Measurements from ENCODE around the gene BAIAP2. TPM values are rescaled to one million over a fixed set of nuclear protein-coding genes. Genes with fewer than 3 reads are reported as not detected.
"Not testable (repeated sequence)": the region's sequence is repeated elsewhere in the genome, so short reads cannot be mapped to it uniquely, and the experiment has no call there.

BAIAP2 gene
- total RNA-seq, 2 donors from 2014 or later, result 18.2 to 30.5 TPM

GRCh38 chr17:81070541-81071246, 35.7 kb downstream of the BAIAP2 start:
- intact Hi-C loops (cut with DNase I), result no loop called here

GRCh38 chr17:81071761-81072741, 37.1 kb downstream of the BAIAP2 start:
- DNase-seq (ENCODE audit: low spot score), result no peak
- intact Hi-C loops (cut with DNase I), result no loop called here

More at GRCh38 chr17:81070541-81071246, 35.7 kb downstream of the BAIAP2 start:
- no peak for DNase-seq (ENCODE audit: low spot score)

DNA sequence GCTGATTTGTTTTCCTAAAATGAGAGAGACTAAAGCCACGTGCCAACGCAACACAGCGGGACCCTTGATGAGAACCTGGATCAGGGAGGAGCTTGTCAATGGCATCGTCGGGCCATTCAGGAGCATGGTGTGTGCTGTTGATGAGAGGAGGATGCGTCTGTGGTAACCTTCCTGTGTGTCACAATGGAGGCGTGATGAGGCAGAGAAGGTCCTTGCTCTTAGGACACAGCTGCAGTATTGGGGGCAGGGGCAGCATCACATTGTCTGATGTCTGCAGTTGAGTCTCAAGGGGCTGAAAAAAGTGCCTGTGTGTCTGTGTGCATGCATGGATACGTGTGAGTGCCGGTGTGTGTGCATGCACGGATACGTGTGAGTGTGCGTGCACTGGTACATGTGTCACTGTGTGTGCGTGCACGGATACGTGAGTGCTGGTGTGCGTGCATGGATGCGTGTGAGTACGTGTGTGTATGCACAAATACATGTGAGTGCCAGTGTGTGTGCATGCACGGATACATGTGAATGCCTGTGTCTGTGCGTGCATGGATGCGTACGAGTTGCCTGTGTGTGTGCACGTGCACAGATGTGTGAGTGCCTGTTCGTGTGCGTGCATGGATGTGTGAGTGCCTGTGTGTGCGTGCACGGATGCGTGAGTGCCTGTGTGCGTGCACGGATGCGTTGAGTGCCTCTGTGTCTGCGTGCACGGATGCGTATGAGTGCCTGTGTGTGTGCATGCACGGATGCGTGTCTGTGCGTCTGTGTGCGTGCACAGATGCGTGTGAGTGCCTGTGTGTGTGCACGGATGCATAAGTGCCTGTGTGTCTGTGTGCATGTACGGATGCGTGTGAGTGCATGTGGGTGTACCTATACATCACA, 39.3 kb downstream of the BAIAP2 start:
- intact Hi-C loops (cut with DNase I), result no loop called here
- DNase-seq (ENCODE audit: low spot score), result no peak

- DNase-seq (ENCODE audit: low spot score), result no peak
- intact Hi-C loops (cut with DNase I), result no loop called here
Measured at GRCh38 chr17:81074875-81075274, 39.9 kb downstream of the BAIAP2 start.

DNA sequence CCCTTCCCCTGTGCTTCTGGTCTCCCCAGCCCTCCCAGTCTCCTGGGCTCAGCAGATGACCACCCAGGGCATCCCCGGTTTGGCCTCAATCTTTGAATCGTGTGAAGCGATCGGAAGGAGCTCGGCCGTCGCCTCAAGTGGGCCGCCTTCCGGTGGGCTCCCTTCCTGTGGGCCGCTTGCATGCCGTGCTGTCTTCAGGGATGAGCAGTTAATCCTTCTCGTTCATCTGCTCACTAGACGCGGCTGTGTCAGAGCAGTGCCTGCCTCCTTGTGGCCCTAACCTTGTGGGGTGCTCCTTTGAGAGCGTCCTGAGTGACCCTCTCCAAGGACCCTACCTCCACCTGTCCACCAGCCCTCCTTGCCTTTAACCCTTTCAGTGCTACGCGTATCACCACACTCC, 40.4 kb downstream of the BAIAP2 start:
- intact Hi-C loops (cut with DNase I), result no loop called here
- DNase-seq (ENCODE audit: low spot score), result no peak

DNA sequence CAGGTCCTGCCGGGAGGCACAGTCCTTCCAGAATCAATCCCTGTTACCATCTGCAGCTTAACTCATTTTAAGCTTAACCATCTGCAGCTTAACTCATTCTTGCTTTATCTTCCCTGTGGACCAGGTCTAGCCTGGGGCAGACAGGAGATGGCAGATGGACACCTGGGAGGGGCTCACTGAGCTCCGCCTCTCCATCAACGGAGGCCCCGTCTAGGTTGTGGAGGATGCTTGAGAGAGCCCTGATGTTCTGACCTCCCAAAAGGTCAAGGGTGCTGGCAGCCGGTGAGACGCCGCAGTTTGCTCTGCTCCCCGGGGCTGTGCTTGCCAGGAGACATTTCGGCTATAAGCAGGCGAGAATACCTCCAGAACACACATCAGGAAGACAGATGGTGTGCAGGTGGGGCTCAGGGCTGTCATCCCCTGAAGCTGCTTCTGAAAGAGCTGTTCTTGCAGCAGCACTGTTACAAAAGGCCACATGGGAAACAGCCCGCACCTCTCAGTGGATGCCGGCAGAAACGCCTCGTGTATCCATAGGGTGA, 41.3 kb downstream of the BAIAP2 start:
- intact Hi-C loops (cut with DNase I), result no loop called here
- no peak for DNase-seq (ENCODE audit: low spot score)

DNA sequence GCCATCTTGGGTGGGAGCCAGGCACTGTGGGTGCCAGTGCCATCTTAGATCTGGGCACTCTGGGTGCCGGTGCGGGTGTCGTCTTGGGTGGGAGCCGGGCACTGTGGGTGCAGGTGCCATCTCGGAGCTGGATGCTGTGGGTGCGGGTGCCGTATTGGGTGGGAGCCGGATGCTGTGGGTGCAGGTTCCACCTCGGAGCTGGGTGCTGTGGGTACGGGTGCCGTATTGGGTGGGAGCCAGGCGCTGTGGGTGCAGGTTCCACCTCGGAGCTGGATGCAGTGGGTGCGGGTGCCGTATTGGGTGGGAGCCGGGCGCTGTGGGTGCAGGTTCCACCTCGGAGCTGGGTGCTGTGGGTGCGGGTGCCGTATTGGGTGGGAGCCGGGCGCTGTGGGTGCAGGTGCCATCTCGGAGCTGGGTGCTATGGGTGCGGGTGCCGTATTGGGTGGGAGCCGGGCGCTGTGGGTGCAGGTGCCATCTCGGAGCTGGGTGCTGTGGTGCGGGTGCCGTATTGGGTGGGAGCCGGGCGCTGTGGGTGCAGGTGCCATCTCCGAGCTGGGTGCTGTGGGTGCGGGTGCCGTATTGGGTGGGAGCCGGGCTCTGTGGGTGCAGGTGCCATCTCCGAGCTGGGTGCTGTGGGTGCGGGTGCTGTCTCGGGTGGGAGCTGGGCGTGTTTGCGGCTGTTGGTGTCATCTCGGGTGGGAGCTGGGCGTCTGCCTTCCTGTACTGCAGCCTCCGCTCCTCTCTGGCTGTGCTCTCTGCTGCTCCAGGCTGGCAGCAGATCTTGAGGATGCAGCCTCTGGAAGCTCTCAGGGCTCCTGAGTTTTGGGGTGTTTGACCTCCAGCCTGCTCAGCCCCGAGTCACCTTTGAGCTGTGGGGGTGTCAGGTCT, 43.3 kb downstream of the BAIAP2 start:
- DNase-seq (ENCODE audit: low spot score); intact Hi-C loops (cut with DNase I): not testable (repeated sequence)

GRCh38 chr17:81080019-81080418, 45.1 kb downstream of the BAIAP2 start:
- DNase-seq (ENCODE audit: low spot score), result no peak
- intact Hi-C loops (cut with DNase I), result no loop called here

DNA sequence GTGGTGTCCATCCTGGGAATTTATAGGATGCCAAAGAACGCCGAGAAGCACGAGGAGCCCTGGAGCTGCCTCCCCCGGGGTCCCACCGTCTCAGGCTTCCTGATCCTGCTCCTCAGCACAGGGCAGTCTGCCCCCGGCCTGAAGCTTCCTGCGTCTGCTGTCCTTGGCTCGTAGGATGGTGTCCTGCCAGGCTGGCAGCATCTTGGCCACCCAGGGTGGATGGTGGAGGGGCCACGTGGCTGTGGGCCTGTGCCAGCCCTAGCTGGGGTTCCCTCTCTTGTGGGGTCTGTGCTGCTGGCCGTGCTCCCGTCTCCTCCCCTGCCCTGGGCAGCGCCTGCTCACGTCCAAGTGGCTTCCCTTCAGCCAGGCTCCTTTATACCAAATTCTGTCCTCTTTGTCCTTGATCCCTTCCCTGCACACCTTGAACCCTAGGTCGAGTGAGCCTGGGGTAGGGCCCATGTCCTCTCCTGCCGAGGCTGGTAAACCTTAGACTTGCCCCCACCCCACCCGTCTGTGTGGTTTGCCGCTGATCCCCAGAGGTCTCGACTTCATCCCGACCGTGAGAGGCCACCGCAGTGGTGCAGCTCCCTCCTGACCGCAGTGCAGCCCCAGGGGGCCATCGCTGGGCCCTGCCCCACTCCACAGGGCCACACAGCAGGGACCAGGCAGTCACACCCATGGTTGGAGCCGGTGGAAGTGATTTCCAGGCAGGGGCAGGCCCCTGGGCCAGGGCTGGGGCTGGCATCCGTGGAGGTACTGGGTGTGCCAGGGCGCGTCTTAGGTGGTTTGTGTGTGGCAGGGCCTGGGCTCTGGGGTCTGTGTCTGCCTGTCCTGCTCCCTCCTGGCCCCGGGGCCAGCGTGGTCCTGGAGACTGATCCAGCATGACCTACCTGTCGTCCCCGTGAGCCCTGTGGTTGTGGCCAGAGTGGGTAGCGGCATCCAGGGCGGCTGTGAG, 46.5 kb downstream of the BAIAP2 start:
- intact Hi-C loops (cut with DNase I), result no loop called here
- DNase-seq (ENCODE audit: low spot score), result no peak

DNA sequence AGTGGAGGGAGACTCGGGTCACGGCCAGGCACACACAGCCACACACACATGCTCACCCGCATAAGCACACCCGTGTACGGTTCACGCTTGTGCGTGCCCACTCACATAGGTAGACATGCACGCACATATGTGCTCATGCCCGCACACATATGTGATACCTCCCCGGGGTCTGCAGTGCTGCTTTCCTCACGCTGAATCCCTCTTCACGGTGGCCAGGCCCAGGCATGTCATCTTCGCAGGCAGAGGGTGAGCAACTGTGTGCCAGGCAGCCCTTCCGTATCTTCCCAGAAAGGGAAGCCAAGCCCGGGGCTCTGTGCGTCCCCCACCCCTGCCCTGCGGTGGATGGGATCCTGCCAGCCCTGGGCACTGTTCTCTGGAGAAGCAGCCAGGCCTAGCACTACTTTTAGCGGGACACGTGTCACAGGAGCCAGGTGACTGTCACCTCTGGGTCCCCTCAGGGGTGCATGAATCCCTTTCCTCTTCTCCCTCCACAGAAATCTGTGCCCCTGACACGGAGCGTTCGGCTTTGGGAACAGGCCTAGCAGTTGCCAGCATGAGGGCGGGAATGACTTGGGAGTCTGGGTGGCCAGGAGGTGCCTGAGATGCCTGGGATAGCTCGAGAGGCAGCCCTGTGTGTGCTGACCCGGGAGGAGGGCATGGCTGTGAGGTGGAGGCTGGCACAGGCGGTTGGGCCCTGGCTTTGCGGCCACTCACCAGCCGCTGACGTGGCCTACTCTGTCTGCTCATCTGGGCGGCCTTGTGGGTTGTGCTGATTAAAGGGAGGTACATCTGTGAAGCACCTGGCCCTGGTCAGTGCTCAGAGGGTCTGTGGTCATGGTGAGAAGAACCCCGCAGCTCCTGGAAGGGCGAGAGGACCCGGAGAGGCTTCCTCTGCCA, 47.5 kb downstream of the BAIAP2 start:
- intact Hi-C loops (cut with DNase I), result no loop called here
- DNase-seq (ENCODE audit: low spot score), result no peak

DNA sequence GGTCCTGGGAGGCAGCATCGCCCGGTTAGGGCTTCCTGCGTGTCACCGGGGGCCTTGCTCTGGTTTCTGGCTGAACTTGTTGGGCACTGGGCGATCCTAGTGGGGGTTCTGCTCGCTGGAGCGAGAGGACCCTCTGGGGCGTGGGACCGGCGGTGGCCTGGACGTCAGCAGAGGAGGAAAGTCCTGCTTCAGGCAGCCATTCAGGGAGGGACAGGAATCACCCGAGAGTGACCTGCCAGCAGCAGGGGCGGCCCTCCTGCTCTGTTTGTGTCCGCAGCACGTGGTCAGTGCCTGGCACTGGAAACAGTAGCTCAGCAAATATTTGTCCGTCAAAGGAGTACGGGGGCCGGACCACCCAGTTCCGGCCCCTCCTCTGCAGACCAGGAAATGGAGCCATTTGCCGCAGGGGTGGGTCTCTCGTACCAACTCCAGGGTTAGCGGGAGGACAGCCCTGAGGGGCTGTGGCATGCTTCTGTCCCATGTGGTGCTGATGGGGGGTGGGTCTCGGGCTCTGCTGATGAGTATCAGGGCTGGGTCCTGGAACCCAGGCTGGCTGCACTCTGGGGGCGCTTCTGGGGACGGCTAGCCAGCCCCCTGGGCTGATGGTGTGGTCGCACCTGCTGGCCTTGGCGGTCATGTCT, 48.3 kb downstream of the BAIAP2 start:
- intact Hi-C loops (cut with DNase I), result no loop called here
- no peak for DNase-seq (ENCODE audit: low spot score)

GRCh38 chr17:81084680-81085419, 49.9 kb downstream of the BAIAP2 start:
- DNase-seq (ENCODE audit: low spot score), result no peak
- intact Hi-C loops (cut with DNase I), result no loop called here

- intact Hi-C loops (cut with DNase I), result no loop called here
- DNase-seq (ENCODE audit: low spot score), result no peak
Measured at GRCh38 chr17:81085420-81085911, 50.5 kb downstream of the BAIAP2 start.

DNA sequence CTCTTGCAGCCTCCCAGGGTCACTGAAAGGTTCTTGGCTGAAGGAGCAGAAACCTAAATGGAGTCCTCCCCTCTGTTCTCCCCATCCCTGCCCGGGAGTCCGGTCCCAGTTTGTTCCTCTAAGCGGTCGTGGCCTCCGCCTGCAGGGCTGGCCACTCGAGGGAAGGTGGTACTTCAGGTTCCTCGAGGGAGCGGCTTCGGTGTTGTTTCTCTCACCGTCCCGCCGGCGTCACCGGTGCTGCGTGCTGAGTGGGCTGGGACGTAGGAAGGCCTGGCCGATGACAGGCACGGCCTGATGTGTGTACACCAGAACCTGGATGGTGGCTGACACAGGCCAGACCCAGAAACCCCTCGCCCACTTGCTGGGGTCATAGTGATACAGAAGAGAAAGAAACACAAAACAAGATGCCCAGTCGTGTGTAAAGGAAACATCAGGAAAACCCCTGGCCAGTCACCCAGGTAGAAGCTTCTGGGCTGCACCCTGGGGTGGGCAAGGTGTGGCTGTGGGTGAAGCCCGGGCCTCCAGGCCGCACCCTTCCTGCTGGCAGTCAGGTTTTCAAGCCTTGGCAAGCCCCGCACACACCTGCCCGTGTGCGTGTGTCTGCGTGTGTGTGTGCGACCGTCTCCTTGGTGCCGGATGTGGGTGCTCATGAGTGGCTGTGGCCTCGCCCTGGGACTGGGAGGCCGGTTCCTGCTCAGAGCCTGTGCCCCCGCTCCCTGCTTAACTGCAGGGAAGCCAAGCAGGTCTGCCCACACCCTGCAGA, 52.0 kb downstream of the BAIAP2 start:
- DNase-seq (ENCODE audit: low spot score), result no peak
- intact Hi-C loops (cut with DNase I), result no loop called here
